PC-9 (cell line): ENCODE results near the gene C19orf12.

Experiments
- CTCF ChIP-seq: fragments of 200-600 bp; sonication (generic); conservative IDR thresholded peaks from 2 replicates; pipeline ENCODE4 v1.6.1; 2017; ENCODE audit warnings: mixed run types, antibody characterized with exemption, mild to moderate bottlenecking, moderate library complexity
- EZH2 ChIP-seq: fragments of 200-600 bp; sonication (generic); IDR thresholded peaks from 2 replicates; pipeline ENCODE4 v1.8.0; 2017; ENCODE audit warnings: antibody characterized with exemption, low read depth

- TF ChIP-seq CTCF = no peak
- no peak for TF ChIP-seq EZH2
Measured at GRCh38 chr19:29697523-29698261, 17.4 kb downstream of the C19orf12 start.
